ENCODE data around the gene HDAC3.

HDAC3 gene

DNA sequence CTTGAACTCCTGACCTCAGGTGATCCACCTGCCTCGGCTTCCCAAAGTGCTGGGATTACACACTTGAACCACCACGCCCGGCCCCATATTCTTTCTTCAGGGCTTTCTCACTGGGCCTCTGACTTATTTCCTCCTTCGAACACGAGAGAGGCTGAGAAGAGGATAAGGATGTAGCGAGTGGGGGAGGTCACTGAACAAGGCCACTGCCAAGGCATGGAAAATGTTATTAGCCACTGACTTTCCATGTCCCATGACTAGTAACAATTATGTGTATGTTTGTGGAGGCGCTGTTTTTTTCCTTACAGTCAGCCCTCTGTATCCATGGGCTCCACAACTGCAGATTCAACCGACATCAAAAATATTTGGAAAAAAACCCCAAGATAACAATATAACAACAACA, 26.9 kb upstream of the HDAC3 start:
- TF ChIP-seq NFIC (IDR thresholded peaks at IDR 0.05) (no peak), TAF1 (IDR thresholded peaks at IDR 0.05; ENCODE audit: low read depth) (no peak), RAD21 (IDR thresholded peaks at IDR 0.05; ENCODE audit: low read depth) (no peak), CREB1 (IDR thresholded peaks at IDR 0.05; ENCODE audit: low read depth) (no peak), EGR1 (IDR thresholded peaks at IDR 0.05) (no peak), YY1 (IDR thresholded peaks at IDR 0.05; ENCODE audit: low read depth) (no peak), ZBTB7A (IDR thresholded peaks at IDR 0.05; ENCODE audit: low read depth) (no peak), EP300 (IDR thresholded peaks at IDR 0.05; ENCODE audit: borderline replicate concordance) (no peak), TCF12 (IDR thresholded peaks at IDR 0.05; ENCODE audit: low read depth) (no peak), TEAD4 (IDR thresholded peaks at IDR 0.05) (no peak)
- TF ChIP-seq, protein P1, sequence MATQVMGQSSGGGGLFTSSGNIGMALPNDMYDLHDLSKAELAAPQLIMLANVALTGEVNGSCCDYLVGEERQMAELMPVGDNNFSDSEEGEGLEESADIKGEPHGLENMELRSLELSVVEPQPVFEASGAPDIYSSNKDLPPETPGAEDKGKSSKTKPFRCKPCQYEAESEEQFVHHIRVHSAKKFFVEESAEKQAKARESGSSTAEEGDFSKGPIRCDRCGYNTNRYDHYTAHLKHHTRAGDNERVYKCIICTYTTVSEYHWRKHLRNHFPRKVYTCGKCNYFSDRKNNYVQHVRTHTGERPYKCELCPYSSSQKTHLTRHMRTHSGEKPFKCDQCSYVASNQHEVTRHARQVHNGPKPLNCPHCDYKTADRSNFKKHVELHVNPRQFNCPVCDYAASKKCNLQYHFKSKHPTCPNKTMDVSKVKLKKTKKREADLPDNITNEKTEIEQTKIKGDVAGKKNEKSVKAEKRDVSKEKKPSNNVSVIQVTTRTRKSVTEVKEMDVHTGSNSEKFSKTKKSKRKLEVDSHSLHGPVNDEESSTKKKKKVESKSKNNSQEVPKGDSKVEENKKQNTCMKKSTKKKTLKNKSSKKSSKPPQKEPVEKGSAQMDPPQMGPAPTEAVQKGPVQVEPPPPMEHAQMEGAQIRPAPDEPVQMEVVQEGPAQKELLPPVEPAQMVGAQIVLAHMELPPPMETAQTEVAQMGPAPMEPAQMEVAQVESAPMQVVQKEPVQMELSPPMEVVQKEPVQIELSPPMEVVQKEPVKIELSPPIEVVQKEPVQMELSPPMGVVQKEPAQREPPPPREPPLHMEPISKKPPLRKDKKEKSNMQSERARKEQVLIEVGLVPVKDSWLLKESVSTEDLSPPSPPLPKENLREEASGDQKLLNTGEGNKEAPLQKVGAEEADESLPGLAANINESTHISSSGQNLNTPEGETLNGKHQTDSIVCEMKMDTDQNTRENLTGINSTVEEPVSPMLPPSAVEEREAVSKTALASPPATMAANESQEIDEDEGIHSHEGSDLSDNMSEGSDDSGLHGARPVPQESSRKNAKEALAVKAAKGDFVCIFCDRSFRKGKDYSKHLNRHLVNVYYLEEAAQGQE (IDR thresholded peaks at IDR 0.05; ENCODE audit: low read depth) = no peak
- TF ChIP-seq, protein P2, sequence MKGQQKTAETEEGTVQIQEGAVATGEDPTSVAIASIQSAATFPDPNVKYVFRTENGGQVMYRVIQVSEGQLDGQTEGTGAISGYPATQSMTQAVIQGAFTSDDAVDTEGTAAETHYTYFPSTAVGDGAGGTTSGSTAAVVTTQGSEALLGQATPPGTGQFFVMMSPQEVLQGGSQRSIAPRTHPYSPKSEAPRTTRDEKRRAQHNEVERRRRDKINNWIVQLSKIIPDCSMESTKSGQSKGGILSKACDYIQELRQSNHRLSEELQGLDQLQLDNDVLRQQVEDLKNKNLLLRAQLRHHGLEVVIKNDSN (IDR thresholded peaks at IDR 0.05) = no peak

DNA sequence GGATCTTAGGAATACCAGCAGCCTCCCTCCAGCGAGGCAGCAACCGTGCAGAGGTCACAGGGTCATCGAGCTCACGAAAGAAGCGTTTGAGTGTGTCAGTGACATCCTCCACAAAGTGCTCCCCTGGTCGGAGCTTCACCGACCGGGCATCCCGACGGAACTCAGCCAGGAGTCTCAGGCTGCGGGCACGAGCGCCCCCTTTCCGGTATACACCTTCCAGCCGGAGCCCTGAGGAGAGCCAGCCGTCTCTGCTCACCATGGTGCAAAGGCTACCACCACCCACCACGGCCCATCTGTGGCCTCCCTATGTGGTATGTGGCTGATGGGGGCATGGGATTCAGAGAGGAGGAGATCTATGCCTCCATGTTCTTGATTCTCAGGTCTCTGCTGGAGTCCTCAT, 25.4 kb upstream of the HDAC3 start:
- TF ChIP-seq EGR1 (IDR thresholded peaks at IDR 0.05) (no peak), NFIC (IDR thresholded peaks at IDR 0.05) (no peak), ZBTB7A (IDR thresholded peaks at IDR 0.05; ENCODE audit: low read depth) (no peak), CREB1 (IDR thresholded peaks at IDR 0.05; ENCODE audit: low read depth) (no peak), TAF1 (IDR thresholded peaks at IDR 0.05; ENCODE audit: low read depth) (no peak)

DNA sequence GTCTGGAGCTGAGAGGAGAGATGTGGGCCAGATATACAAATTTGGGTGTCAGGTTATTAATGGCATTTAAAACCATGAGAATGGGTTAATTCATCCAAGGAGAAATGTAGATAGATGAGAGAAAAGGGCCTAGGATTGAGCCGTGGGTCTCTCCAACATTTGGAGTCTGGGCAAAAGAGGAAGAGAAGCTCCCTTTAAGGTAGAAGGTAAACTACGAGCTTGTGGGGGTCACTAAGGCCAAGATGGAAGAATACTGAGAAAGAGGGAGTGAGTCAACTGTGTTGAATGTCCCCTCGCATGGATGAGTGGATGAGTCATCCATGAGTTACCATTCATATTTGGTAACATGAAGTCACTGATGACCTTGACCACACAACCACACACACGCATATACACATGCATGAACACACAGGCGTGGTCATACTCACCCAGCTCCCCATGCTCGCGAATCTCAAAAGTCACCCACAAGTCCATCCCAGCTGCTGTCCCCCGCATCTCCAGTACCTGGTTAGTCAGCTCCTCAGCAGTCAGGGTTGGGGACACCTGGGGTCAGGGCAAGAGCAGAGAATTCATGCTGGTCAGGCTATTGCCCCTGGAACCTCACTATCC, 21.4 kb upstream of the HDAC3 start:
- TF ChIP-seq EP300 (IDR thresholded peaks at IDR 0.05; ENCODE audit: borderline replicate concordance) = no peak
- TF ChIP-seq, protein P1 (IDR thresholded peaks at IDR 0.05; ENCODE audit: low read depth) = no peak

DNA sequence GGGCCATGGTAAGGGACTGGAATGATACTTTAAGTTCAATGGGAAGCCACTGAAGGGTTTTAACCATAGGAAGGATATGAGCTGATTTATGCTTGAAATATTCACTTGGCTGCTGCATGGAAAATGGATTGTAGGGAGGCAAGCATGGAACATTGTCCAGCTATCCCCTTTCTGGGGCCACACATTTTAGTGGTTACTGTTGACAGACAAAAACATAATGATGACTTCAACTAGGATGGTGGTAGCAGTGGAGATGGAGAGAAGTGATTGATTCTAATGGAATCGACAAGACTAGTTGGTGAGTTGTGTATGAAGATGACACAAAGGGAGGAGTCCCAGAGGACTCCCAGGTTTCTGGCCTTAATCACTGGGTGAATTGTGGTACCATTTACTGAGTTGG, 20.8 kb upstream of the HDAC3 start:
- TF ChIP-seq FOXM1 (IDR thresholded peaks at IDR 0.05; ENCODE audit: borderline replicate concordance, low read depth) (no peak), NFIC (IDR thresholded peaks at IDR 0.05) (no peak), RAD21 (IDR thresholded peaks at IDR 0.05; ENCODE audit: low read depth) (no peak), TEAD4 (IDR thresholded peaks at IDR 0.05) (no peak), EP300 (IDR thresholded peaks at IDR 0.05; ENCODE audit: borderline replicate concordance) (no peak), CREB1 (IDR thresholded peaks at IDR 0.05; ENCODE audit: low read depth) (no peak), YY1 (IDR thresholded peaks at IDR 0.05; ENCODE audit: low read depth) (no peak), CEBPB (IDR thresholded peaks at IDR 0.05) (no peak), EGR1 (IDR thresholded peaks at IDR 0.05) (no peak), TCF12 (IDR thresholded peaks at IDR 0.05; ENCODE audit: low read depth) (no peak), TAF1 (IDR thresholded peaks at IDR 0.05; ENCODE audit: low read depth) (no peak), ZBTB7A (IDR thresholded peaks at IDR 0.05; ENCODE audit: low read depth) (no peak)
- TF ChIP-seq, protein P3, sequence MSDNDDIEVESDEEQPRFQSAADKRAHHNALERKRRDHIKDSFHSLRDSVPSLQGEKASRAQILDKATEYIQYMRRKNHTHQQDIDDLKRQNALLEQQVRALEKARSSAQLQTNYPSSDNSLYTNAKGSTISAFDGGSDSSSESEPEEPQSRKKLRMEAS (IDR thresholded peaks at IDR 0.05) = no peak
- TF ChIP-seq, protein P1 (IDR thresholded peaks at IDR 0.05; ENCODE audit: low read depth) = no peak
- TF ChIP-seq, protein P2 (IDR thresholded peaks at IDR 0.05) = no peak

DNA sequence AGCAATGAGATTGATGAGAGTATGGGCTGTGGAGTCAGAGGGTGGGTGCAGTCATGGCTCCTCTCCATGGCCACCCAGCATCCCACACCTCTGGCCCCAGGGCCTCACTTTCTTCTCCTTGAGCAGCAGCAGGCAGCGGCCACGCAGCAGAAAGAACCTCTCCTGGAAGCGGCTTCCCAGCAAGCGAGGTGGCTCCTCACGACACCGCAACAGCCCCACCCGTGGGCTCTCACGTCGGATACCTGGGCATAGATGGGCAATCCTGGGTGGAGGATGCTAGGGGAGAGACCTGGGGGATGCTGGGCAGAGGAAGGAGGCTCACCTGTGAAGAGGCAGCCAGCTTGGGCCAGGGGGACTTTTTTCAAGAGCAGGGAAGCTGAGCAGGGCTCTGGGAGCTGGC, 19.7 kb upstream of the HDAC3 start:
- no peak for TF ChIP-seq EGR1 (IDR thresholded peaks at IDR 0.05)
- no peak for TF ChIP-seq CEBPB (IDR thresholded peaks at IDR 0.05)
- TF ChIP-seq TCF12 (IDR thresholded peaks at IDR 0.05; ENCODE audit: low read depth) = no peak
- TF ChIP-seq TEAD4 (IDR thresholded peaks at IDR 0.05) = no peak
- TF ChIP-seq, protein P3 (IDR thresholded peaks at IDR 0.05) = no peak
- TF ChIP-seq CREB1 (IDR thresholded peaks at IDR 0.05; ENCODE audit: low read depth) = no peak
- no peak for TF ChIP-seq NFIC (IDR thresholded peaks at IDR 0.05)
- TF ChIP-seq FOXM1 (IDR thresholded peaks at IDR 0.05; ENCODE audit: borderline replicate concordance, low read depth) = no peak
- TF ChIP-seq, protein P1 (IDR thresholded peaks at IDR 0.05; ENCODE audit: low read depth) = no peak
